CD4-positive, alpha-beta T cell treated with Interleukin-10 for 1 hour (primary cell): ENCODE results near the gene LARGE1.
"Not testable (repeated sequence)": the region's sequence is repeated elsewhere in the genome, so short reads cannot be mapped to it uniquely, and the experiment has no call there.

Experiments used
- DNase-seq: peaks from one replicate; pipeline ENCODE4 v3.0.0-alpha.2; 2020

LARGE1 gene

DNA sequence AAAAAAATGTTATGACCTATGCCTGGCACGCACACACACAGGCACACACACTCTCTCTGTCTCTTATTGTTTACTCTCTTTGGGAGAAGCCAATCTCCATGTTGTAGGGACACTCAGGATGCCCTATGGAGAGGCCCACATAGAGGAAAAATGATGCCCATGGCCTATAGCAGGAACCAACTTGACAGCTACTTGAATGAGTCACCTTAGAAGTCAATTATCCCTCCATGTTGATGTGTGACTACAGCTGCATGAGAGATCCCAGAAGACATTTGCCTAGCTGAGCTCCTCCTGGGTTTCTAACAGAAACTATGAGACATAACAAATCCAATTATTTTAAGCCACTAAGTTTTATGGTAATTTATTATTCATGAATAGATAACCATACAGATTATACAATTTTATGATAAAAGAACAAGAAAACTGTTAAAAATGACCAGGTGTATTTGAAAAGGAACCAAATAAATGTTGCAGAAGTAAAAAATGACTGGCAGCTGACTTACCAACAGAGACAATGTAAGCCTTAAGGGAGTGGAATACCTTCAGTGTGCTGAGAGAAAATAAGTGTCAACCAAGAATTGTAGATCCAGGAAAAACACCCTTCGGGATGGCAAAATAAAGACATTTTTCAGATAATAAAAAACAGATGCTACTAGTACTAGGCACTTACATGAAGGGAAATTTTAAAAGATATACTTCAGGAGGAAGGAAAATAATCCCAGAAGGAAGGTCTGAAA is 458.4 kb downstream of the LARGE1 start:
- no peak for DNase-seq

DNA sequence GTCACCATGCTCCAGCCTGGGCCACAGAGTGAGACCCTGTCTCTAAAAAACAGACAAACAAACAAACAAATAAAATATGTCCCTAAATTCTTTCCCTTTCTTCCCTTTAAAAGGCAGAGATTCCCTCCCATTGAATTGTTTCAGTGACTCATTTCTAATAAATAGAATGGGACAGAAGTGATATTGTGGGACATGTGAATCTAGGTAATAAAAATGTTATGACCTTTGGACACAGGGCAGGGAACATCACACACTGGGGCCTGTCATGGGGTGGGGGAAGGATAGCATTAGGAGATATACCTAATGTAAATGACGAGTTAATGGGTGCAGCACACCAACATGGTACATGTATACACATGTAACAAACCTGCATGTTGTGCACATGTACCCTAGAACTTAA is 459.0 kb downstream of the LARGE1 start:
- not testable (repeated sequence) for DNase-seq

DNA sequence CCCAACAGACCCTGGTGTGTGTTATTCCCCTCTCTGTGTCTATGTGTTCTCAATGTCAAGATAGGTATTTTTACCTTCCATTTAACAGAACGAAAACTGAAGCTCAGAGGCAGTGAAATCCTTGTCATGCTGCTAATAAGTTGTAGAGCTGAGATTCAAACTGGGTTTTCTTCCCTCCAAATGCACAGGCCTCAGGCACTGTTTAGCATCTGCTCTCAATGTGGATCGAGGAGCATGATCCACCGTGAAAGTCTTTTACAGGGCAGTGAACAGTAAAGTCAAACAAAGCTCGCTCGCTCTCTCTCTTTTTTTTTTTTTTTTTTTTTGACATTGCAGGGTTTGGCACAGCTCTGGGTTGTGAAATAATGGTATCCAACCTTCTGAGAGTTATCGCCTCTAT is 461.1 kb downstream of the LARGE1 start:
- DNase-seq: no peak

DNA sequence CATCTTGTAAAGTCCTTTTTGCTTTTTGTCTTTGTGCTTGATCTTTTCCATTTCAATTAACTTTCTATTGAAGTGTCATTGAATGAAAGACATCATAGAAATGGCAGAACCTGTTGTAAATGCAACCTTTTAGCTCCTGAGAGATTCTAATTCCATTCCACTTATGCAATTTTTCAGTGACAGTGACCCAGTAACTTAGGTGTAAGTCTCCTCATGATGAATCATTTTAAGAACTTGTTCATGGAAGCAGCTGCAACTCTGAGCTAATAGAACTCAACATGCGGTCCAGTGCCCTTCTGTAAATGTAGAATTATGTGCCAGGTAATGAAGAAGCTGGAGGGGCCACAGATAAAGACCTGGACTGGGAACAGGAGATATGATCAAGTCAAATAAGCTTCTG is 463.8 kb downstream of the LARGE1 start:
- no peak for DNase-seq

DNA sequence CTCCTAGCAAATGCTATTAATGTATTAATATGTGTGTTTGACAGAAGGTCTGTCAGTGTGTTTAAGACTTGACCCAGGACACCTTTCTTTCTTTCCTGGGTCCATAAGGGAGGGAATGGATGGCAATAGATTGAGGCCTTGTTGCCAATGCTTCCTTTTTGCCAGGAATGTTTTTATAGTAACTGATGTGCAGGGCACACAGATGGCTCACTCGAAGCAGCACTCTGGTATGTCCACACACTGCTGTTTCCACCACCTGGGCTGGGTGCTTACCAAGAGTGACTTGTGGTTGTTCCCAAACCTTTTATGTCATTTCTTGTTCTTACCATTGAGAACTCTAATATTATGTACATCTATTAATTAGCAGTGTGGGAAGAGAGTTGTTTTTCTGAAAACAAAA is 465.2 kb downstream of the LARGE1 start:
- no peak for DNase-seq

DNA sequence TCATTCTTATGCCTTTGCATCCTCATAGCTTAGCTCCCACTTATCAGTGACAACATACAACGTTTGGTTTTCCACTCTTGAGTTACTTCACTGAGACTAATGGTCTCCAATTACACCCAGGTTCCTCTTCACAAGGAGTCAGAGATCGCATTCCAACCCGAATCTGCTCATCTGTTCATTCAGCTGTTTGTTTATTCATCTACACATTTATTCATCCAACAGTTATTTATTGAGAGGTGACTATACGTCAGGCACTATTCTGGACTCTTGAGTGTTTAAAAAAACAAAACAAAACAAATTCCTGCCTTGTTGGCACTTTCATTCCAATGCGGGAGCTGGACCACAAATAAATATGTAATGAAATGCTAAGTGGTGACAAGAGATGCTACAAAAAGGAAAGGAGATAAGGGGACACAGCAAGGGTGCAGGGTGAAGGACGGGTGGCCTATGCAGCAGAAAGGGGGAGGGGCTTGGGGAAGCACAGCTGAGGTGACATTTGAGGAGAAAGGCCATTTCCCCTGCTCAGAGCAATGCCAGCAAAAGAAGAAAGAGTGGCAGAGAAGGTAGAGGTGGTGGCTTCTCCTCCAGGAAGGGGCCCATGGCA is 468.3 kb downstream of the LARGE1 start:
- no peak for DNase-seq

DNA sequence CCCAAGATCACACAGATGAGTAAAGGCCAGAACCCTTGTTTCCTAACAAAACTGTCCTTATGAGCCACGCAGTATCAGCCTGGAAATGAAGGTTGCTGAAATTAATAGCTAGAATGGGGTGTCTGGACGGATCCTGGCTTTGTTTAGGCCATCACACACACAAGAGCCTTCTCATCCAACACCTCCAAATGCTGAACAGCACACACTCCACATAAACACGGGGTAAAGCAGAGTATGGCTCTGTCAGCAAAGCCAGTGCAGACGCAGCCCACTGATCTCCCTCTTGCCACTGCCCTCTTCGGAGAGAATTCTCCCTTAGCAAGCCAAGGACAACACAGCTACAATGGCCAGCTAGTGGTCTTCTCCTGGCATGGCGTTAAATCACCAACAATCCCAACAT is 469.5 kb downstream of the LARGE1 start:
- no peak for DNase-seq

DNA sequence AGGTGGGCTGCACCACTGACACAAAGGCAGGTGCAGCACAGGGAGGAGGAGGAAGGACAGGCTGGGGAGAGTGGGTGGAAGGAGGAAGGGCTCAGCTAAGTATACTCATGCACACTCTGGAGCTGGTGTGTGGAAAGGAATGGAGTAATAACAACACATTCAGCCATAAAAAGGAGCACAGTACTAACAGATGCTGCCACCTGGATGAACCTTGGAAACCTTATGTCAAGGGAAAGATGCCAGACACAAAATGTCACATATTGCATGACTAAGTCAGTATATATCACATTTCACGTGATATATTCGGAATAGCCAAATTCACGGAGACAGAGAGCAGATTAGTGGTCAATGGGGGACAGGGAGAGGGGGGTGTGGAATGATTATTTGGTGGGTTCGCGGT is 472.5 kb downstream of the LARGE1 start:
- no peak for DNase-seq

DNA sequence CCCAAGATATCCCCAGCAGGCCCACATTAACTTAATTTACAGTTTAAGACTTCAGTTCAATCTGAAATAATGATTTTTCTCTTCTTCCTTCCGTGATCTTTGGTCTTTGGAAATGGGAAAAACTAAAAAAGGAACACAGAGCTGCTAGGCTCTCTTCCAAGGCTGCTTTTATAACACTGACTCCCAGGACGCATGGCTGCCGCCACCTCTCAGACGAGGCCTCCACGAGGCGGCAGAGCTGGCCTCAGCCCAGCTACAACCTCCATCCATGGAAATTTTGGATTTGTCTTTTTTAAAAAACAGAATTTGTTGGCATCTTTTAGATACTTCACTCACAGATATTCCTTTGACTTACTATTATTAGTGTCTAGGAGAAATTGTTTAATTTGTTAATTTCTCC is 476.6 kb downstream of the LARGE1 start:
- no peak for DNase-seq

DNA sequence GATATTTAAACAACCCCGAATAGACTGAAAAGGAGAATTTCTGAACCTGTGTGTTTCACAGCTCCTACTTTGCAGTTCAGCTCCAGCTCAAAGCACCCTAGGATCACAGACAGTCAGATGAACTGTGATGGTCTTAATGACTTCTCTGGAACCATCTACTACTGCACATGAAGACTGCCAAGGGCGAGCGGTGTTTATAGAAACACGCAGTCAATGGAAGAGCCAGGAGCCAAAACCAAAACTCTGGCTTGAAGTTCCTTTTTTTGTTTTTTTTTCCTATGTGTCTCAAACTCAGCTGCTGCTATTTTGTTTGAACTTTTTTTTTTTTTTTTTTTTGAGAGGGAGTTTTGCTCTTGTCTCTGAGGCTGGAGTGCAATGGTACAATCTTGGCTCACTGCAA is 479.5 kb downstream of the LARGE1 start:
- DNase-seq: no peak

DNA sequence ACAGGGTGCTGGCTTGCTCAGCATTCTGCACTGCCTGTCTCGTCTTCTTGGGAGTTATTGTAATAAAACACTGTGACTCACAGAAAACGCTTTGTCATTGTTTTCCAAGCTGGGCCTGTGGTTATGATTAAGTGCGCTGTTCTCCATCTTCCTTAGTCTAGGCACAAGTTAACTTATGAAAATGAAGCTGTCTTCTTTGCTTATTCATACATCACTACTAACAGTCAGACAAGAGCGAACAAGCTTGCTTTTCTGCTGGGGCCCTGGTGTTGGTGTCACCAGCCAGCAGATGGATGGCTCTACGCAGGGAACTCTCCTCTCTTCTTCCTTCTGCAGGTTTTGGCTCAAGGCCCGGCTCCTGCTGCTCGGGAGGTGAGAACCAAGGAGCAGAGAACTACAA is 482.0 kb downstream of the LARGE1 start:
- no peak for DNase-seq

DNA sequence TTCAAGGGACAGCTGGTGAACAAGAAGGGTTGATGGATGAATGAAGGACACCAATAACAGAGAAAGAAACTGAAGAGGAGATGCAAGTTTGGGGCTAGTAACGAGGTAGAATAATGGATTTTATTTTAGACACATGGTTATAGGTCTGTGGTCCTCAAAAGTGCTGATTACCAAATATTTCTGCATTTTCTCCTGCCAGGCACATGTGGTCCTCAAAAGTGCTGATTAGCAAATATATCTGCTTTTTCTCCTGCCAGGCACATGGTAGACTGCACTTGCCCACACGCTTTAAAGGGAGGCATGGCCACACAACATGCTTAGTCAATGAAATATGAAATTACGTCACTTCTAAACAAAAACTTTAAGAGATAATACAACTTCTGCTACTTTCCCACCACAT is 489.0 kb downstream of the LARGE1 start:
- DNase-seq: no peak

DNA sequence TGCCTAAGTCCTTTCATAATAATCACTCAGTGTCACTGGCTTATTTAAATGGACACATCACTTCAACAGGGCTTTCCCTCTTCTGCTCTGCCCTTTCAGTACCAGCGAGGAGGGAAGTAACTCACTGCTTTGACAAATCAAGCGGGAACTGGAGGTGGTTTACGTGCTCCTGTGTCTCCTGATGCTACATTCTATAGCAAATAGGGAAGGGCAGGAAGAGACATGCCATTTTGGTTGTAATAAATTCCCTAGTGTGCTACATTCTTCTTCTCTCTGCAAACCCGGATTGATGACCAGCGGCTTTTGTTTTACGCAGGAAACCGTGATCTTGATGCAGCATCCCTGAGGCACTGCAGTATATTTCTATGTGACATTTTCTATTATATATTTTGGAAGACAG is 491.0 kb downstream of the LARGE1 start:
- no peak for DNase-seq

DNA sequence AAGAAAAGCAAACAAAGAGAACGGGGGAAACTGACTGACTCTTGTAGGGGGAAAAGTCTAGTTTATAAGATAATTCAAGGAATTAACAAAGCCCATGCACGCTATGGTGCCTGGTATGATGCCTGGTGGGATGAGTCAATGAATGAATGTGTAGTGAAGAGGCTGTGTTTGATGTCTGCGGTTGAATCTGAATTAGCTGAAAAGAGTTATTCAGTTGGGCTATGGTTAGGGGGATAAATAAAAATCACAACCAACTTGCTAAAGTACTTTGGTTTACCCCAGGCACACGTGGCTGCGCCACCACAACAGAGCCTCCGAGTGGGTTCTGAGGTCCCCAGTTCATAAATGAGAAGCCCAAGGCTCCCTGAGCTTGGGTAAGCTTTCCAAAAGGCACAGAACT is 492.8 kb downstream of the LARGE1 start:
- DNase-seq: no peak

DNA sequence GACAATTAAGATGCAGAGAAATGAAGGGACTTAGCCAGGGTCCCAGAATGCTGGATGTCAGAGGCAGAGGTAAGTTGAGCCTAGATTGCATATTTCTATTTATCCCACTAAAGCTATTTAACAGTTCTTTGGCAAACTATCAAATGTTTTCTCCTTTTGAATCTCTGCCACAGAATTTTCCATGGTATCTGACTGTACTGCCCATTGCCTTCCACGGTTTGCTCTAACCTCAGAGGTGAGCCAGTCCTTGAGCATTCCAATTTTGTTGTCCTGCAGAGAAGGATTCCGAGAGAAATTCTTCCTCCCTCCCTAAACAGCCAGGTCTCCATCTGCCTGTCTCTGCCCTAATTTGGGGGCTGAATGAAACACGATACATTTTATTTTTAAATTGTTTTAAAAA is 493.8 kb downstream of the LARGE1 start:
- DNase-seq: no peak

DNA sequence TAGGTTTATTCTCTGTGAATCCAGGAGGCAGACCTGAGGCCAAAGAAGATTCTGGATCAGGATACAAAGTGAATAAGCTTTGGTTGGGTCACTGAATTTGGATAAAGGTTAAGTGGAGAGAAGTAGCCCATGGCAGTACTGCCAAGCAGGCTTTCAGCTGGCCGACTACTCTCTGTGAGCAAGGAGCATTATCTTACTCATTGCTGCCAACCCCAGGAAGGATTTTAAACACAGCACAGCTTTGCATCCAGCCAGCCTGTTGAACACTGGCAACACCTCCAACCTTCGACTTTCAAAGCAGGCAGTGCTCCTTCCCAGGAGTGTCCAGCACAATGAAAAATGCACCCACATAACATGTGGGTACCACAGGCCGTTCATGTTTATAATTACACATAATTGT is 498.4 kb downstream of the LARGE1 start:
- no peak for DNase-seq

DNA sequence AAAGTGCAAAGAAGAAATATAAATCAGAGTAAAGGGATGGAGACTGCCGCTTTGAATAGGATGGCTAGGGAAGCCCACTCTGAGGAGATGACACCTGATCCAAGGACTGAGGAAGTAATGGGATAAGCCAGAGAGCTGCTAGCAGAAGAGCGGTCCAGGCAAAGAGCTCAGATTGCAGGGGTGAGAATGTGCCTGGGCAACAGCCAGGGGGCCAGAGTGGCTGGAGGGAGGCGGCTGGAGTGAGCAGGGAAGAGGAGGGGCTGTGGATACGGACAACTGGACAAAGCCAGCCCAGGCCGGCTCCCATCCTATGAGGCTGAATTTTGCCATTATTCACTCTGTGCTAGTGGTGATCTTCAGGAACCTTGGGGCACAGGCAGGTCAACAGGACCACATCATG is 501.8 kb downstream of the LARGE1 start:
- no peak for DNase-seq

DNA sequence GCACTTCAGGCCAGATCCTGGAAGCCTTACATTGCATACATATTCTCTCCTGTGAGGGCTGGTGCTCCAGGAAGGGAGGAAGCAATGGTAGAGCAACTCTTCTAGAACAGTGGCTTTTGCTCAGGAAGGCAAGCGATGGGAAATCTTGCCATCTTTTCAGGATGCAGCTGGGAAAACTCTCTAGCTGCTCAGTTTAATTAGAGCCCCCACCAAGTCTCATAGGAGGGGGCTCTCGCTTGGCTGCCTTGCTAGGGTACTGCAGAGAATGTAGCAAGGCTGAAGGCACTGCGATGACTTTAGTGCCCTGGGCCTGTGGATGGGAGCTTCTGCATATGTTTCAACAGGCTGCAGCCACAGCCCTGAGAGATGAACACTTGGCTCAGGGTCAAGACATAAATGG is 504.9 kb downstream of the LARGE1 start:
- DNase-seq: no peak

DNA sequence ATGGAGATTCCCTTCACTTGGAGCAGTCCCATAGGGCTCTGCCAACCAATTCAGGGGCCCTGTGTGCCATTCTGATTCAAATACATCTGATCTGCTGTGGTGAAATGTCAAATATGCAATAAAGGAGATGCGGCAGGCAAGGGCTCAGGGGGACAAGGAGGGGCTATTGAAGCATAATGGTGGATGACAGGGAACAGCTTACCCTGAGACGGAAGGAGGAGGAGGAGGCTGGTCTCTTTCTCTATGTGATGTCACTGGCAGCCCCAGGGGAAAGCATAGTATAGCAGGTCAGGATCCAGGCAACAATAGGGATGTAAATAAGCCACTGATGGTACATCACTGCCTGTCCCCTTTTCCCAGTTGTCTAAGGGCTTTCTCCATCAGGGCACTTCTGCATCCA is 511.2 kb downstream of the LARGE1 start:
- DNase-seq: no peak

DNA sequence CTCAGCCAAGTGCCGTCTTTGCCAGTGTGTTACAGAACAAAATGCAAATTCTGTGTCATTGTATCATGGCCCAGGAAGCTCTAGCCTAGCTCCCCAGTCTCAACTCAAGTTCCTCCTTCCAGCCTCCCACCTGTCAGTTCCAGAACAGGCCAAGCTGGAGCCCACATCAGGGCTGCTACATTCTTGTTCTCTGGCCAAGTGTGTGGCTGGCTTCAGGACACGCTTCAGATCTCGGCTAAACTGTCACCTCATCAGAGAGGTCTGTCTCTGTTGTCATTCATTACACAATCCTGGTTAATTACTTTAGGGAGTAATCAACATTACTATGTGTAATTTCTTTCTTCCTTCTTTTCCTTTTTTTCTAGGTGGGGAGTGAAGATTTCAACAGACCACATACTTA is 515.1 kb downstream of the LARGE1 start:
- DNase-seq: no peak

DNA sequence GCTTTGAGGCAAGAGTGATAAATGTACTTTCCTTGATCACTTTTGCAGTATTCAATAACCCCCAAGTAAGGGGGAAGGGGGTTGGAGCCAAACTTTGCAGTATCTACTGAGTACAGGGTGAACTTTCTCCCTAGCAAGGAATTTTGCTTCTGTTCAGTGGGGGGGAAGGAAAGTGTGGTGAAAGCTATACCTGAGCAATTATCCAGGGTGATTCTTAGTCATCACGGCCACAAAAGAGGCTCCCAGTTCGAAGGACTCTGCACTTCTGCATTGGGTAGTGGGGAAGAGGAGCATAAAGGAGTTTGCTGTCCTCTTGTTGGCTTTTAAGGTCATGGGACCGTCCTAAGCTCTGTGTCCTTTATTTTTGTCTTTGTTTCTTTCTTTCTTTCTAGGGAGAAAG is 515.6 kb downstream of the LARGE1 start:
- no peak for DNase-seq

DNA sequence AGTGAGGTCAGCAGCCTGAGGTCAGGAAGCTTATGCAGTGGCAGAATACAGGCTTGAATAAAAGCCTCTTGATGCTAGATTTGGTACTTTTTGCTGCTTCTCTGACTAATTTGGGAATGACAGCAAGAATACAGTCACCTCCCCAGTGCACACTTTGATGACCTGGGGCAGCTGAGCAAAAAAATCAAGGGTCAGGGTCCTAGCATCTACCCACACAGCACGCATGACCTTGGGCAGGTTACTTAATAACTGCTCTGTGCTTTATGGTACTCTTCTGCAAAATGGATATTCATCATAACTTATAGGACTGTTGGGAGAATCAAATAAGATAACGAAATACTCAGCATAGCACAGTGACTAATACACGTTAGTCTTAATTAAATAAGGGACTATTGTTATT is 518.0 kb downstream of the LARGE1 start:
- no peak for DNase-seq

DNA sequence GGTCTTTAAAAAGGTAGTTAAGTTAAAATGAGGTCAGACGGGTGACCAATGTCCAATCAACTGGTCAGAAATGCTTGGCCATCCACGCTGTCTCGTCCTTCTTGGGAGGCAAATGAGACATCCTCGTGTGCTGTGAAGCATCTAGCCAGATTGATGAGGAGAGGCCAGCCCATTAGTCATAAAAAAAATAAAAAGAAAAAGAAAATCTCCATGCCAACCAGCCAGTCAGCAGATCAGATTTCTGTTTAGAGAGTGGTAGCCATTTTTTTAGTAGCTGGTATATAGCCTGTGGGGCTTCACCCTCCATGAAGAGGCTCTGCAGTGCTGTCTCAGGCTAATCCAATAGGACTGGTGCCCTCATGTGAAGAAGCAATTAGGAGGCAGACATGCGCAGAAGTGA is 519.0 kb downstream of the LARGE1 start:
- DNase-seq: no peak

DNA sequence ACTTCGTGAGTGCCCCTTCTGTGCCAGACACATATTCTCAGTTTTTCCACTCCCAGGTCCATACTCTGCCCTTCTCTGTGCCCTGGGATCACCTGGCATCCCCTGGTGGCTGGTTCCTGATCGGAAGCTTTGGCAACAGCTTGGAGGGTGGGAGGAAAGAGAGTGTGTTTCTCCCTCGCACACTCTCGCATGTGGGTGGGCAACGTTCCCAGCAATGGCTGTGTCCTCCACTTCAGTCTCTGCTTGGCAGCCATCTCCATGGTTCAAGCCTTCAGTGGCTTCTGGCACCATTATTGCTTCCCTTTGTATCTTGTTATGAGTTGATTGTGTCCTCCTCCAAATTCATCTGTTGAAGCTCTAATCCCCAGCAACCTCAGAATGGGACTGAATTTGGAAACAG is 519.4 kb downstream of the LARGE1 start:
- no peak for DNase-seq
